Activated CD4-positive, alpha-beta T cell treated with anti-CD3 and anti-CD28 coated beads, Interleukin-2, amount 10 ng/mL, durations not matched to agents 7 days and 5 days (primary cell): ENCODE measurements around the gene DERL3. TPM values are rescaled to one million over a fixed set of nuclear protein-coding genes. Genes with fewer than 3 reads are reported as not detected.

Experiments used
- CTCF ChIA-PET: fragments of 350-600 bp; sonication (Branson Sonifier 250); formaldehyde crosslinking; loops from one replicate; lab custom pipeline; 2021; ENCODE audit warnings: antibody characterized with exemption; lab: Charles Lee
- POLR2A ChIA-PET: fragments of 350-600 bp; sonication (Branson Sonifier 250); formaldehyde crosslinking; loops from one replicate; lab custom pipeline; 2021; ENCODE audit warnings: antibody characterized with exemption; lab: Charles Lee
- DNase-seq: peaks from one replicate; pipeline ENCODE4 v3.0.0-alpha.2; 2020
- H3K27ac Mint-ChIP-seq: one replicate; pipeline ENCODE4 v1.8.0; 2021; ENCODE audit warnings: mild to moderate bottlenecking, moderate library complexity, mixed read lengths
- H3K27me3 Mint-ChIP-seq: one replicate; pipeline ENCODE4 v1.8.0; 2021; ENCODE audit warnings: mixed read lengths
- H3K36me3 Mint-ChIP-seq: one replicate; pipeline ENCODE4 v1.8.0; 2021; ENCODE audit warnings: low read depth, mixed read lengths
- H3K4me1 Mint-ChIP-seq: one replicate; pipeline ENCODE4 v1.8.0; 2021; ENCODE audit warnings: mixed read lengths
- H3K4me3 Mint-ChIP-seq: one replicate; pipeline ENCODE4 v1.8.0; 2021; ENCODE audit warnings: mild to moderate bottlenecking, moderate library complexity, mixed read lengths
- H3K9me3 Mint-ChIP-seq: one replicate; pipeline ENCODE4 v1.8.0; 2021; ENCODE audit warnings: mixed read lengths
- total RNA-seq, 2 experiments: library from RNA; stranded (reverse); gene quantifications; one replicate each; pipeline ENCODE4 v1.2.3, GENCODE V29; 2021

Gene DERL3
- total RNA-seq, 2 experiments from 2014 or later = 9.0 to 9.9 TPM

- ChIA-PET POLR2A (no interaction called here), CTCF (interaction anchor here (0.9 to 2.5 kb wide), 5 partner anchors 9 to 48 kb away, joined by 3 to 7 read pairs (median 4); partner anchors contain the start of genes MIF and SLC2A11)
- H3K9me3 Mint-ChIP-seq = no peaks in the 10 kb centered on the region
- peaks cover 6% of the 10 kb centered on the region for H3K27me3 Mint-ChIP-seq
- H3K27ac Mint-ChIP-seq = no peak overlapping the region
- H3K36me3 Mint-ChIP-seq = no peaks in the 10 kb centered on the region
- no peak for DNase-seq
- H3K4me1 Mint-ChIP-seq = peaks cover 6% of the 10 kb centered on the region
- no peak overlapping the region for H3K4me3 Mint-ChIP-seq
Measured at GRCh38 chr22:23845265-23846080, 6.7 kb upstream of the DERL3 start.

GRCh38 chr22:23844739-23845202 lies 6.0 kb upstream of the DERL3 start:
- DNase-seq = no peak
- Mint-ChIP-seq H3K4me3 (no peak overlapping the region), H3K36me3 (no peaks in the 10 kb centered on the region), H3K27ac (no peak overlapping the region), H3K4me1 (peaks cover 6% of the 10 kb centered on the region), H3K27me3 (no peaks in the 10 kb centered on the region), H3K9me3 (no peaks in the 10 kb centered on the region)
- POLR2A ChIA-PET = no interaction called here
- CTCF ChIA-PET = interaction anchor here (0.6 to 2.5 kb wide), 4 partner anchors 13 to 49 kb away, joined by 3 to 5 read pairs (median 3); partner anchors contain the start of genes MIF and SLC2A11

GRCh38 chr22:23842599-23842998 lies 3.8 kb upstream of the DERL3 start:
- POLR2A ChIA-PET = no interaction called here
- no peaks in the 10 kb centered on the region for H3K27me3 Mint-ChIP-seq
- H3K27ac Mint-ChIP-seq = no peak overlapping the region
- DNase-seq = no peak
- CTCF ChIA-PET = no interaction called here
- peaks cover 19% of the 10 kb centered on the region for H3K4me1 Mint-ChIP-seq
- H3K4me3 Mint-ChIP-seq = no peak overlapping the region
- H3K9me3 Mint-ChIP-seq = no peaks in the 10 kb centered on the region
- H3K36me3 Mint-ChIP-seq = no peaks in the 10 kb centered on the region

DNA sequence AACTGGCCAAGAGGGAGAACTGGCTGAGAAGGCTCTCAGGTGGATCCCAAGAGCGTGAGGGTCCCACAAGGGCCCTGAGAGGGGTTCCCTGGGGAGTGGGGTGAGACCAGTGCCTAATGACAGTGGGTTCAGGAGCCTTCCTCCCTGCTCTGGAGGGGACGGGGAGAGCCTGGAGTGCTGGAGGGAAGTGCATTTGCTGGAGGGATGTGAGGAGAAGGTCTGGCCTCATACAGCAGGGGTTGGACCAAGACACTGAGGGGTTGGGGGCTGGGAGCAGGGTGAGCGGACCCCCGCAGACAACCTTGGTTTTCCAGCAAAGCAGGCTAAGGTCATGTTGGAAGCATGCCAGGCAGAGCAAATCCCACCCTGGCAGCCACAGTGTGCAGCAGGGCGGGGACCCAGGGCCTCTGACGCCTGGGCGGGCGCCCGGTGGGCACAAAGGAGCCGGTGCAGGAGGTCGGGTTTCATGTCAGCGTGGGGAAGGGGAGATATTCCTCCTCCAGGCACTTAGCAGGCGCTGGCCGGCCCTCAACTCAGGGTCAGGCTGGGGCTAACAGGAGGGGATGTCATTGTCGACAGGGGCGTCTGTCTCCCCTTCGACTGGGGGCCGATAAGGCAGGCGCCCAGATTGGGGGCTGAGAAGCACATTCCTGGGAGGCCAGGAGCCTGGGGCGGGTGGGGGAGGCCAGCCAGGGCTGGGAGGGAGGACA lies 3.1 kb upstream of the DERL3 start:
- CTCF ChIA-PET = no interaction called here
- H3K27ac Mint-ChIP-seq = no peak overlapping the region
- peaks cover 22% of the 10 kb centered on the region for H3K4me1 Mint-ChIP-seq
- DNase-seq = no peak
- H3K9me3 Mint-ChIP-seq = no peaks in the 10 kb centered on the region
- POLR2A ChIA-PET = no interaction called here
- no peak overlapping the region for H3K4me3 Mint-ChIP-seq
- peaks cover 2% of the 10 kb centered on the region for H3K36me3 Mint-ChIP-seq
- no peaks in the 10 kb centered on the region for H3K27me3 Mint-ChIP-seq

GRCh38 chr22:23841292-23841691 lies 2.5 kb upstream of the DERL3 start:
- peaks cover 2% of the 10 kb centered on the region for H3K36me3 Mint-ChIP-seq
- POLR2A ChIA-PET = no interaction called here
- peaks cover 22% of the 10 kb centered on the region for H3K4me1 Mint-ChIP-seq
- CTCF ChIA-PET = no interaction called here
- no peaks in the 10 kb centered on the region for H3K9me3 Mint-ChIP-seq
- DNase-seq = no peak
- no peaks in the 10 kb centered on the region for H3K27me3 Mint-ChIP-seq
- no peak overlapping the region for H3K4me3 Mint-ChIP-seq
- H3K27ac Mint-ChIP-seq = no peak overlapping the region

DNA sequence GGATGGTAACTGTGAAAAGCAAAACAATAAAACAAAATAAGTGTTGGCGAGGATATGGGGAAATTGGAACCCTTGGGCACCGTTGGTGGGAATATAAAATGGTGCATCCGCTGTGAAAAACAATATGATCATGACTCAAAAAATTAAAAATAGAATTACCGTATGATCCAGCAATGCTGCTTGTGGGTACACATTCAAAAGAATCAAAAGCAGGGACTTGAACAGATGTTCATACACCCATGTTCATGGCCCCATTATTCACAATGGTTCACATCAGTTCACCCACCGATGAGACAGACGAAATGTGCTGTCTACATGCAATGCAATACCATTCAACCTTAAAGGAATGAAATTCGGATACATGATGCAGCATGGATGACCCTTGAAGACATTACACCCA lies 1.2 kb upstream of the DERL3 start:
- H3K4me3 Mint-ChIP-seq = no peak overlapping the region
- H3K36me3 Mint-ChIP-seq = peaks cover 2% of the 10 kb centered on the region
- DNase-seq = no peak
- H3K9me3 Mint-ChIP-seq = no peaks in the 10 kb centered on the region
- ChIA-PET CTCF (no interaction called here), POLR2A (no interaction called here)
- peaks cover 22% of the 10 kb centered on the region for H3K4me1 Mint-ChIP-seq
- H3K27me3 Mint-ChIP-seq = no peaks in the 10 kb centered on the region
- H3K27ac Mint-ChIP-seq = peak overlapping the region; percentile 22

DNA sequence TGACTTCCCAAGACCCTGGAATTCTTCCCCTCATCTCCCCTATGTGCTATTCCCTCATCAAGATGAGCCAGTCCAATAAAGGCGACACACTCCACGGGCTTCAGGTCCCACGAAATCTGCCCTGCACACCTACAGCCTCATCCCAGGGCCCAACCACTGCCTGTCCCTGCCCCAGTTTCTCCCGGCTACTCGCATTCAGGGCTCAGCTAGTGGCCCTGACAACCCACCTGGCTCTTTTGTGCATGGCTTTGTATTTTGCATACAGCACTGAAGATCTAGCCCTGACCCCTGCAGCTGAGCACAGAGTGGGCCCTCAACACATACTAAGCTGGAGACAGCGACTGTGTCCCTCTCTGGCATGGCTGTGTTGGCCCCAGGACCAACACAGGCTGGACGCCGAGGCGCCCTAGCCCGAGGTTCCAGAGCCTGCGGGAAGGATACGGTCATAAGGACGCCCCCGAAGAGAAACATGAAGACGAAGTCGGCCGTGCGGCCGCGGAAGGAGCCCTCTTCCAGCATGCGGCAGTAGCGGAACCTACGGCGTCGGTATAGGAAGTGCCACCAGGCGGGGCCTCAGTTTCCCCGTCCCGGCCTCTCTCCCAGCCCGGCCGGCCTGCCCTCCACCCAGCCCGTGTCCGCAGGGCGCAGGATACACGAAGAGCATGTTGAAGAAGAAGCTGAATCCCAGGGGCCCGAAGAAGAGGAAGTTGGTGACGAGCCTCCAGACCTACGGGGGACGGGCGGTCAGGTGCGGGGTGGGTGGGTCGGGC lies 710 bp downstream of the DERL3 start:
- CTCF ChIA-PET = interaction anchor here (0.9 to 2.4 kb wide), 2 partner anchors 11 to 19 kb away, joined by 3 to 8 read pairs; partner anchors contain the start of gene SLC2A11
- H3K4me3 Mint-ChIP-seq = peak overlapping the region; percentile 88
- POLR2A ChIA-PET = no interaction called here
- peak overlapping the region; percentile 88 for H3K27ac Mint-ChIP-seq
- H3K36me3 Mint-ChIP-seq = peaks cover 2% of the 10 kb centered on the region
- peaks cover 22% of the 10 kb centered on the region for H3K4me1 Mint-ChIP-seq
- no peaks in the 10 kb centered on the region for H3K9me3 Mint-ChIP-seq
- no peaks in the 10 kb centered on the region for H3K27me3 Mint-ChIP-seq
- DNase-seq = no peak

DNA sequence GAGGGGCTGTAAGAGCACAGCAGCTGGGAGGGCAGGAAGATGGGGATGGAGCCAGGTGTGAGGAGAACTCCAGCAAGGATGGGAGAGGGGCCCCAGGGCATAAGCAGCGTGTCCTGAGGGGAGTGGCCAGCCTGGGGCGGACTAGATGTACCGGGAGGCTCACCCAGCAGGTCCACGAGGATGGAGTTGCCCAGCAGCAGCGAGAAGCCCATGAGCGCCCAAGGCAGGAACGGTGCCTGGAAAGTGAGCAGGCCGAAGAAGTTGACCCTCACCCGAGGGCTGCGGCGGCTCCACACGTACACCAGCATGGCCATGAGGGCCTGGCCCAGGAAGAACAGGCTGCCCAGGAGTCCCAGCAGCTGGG lies 1.3 kb downstream of the DERL3 start:
- peak overlapping the region; percentile 88 for H3K4me3 Mint-ChIP-seq
- H3K36me3 Mint-ChIP-seq = peaks cover 2% of the 10 kb centered on the region
- POLR2A ChIA-PET = no interaction called here
- no peaks in the 10 kb centered on the region for H3K27me3 Mint-ChIP-seq
- H3K9me3 Mint-ChIP-seq = no peaks in the 10 kb centered on the region
- CTCF ChIA-PET = interaction anchor here (1.2 to 2.4 kb wide), 3 partner anchors 8 to 57 kb away, joined by 3 to 8 read pairs (median 5); partner anchors contain the start of gene MIF
- peak overlapping the region; percentile 81 for H3K27ac Mint-ChIP-seq
- DNase-seq = no peak
- H3K4me1 Mint-ChIP-seq = peaks cover 22% of the 10 kb centered on the region

DNA sequence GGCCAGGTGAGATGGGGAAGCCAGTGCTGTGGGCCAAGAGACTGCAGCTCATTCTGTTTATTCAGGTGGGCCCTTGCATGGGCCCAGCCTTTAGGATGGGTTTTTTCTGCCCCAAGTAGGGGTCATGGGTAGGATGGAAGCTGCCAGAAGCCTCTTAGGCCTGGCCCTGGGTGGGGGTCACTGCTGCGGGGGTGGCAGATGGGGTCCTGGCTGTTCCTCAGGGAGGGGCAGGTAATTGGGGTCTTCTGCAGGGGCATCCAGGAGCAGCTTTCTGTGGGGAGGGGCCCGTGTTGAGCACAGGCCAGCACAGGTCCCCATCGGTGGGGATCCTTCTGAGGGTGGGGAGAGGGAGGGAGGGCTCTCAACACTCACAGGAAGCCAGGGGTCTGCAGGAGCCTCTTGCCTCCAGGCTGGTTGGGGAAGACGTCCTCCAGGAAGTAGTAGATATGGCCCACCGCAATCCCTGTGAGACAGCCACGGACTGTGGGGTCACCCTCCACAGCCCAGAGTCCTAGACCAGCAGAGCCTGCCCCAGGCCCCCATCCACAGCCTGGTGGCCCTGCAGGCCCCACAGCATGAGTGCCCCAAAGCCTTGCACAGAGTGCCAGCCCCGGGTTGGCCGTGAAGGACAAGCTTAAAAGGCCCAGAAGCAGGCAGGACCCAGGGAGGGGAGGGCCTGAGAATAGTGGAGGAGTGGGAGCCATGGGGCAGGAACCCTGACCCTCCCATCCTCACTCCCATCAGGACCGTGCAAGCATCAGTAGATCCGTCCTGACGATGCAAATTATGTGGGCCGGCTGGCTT lies 1.9 kb downstream of the DERL3 start:
- H3K4me1 Mint-ChIP-seq = peaks cover 22% of the 10 kb centered on the region
- peak overlapping the region; percentile 47 for H3K4me3 Mint-ChIP-seq
- POLR2A ChIA-PET = interaction anchor here (0.6 kb wide), 1 partner anchor 215 kb away, joined by 3 read pairs; no protein-coding TSS in a partner anchor
- no peaks in the 10 kb centered on the region for H3K9me3 Mint-ChIP-seq
- H3K27ac Mint-ChIP-seq = peak overlapping the region; percentile 81
- no peaks in the 10 kb centered on the region for H3K27me3 Mint-ChIP-seq
- DNase-seq = no peak
- H3K36me3 Mint-ChIP-seq = peaks cover 3% of the 10 kb centered on the region
- CTCF ChIA-PET = interaction anchor here (1.0 to 2.4 kb wide), 4 partner anchors 9 to 57 kb away, joined by 3 to 8 read pairs (median 4); partner anchors contain the start of gene MIF

DNA sequence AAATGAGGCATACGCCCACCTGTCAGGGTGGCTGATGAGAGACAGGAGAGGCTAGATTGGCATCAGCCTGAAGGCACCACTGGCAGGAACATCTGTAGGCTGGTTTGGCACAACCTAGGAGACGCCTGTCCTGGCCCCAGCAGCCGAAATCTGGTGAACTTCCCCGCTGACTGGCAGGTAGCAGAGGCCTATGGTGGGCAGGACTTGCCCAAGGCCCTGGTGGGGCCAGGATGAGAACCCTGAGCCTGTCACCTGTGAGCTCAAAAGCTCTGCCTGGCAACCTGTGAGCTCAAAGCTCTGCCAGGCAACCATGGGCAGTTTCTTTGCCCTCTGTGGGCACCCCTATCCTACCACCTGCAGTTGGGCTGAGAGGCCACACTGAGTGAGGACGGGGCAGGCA lies 2.5 kb downstream of the DERL3 start:
- no peak overlapping the region for H3K4me3 Mint-ChIP-seq

DNA sequence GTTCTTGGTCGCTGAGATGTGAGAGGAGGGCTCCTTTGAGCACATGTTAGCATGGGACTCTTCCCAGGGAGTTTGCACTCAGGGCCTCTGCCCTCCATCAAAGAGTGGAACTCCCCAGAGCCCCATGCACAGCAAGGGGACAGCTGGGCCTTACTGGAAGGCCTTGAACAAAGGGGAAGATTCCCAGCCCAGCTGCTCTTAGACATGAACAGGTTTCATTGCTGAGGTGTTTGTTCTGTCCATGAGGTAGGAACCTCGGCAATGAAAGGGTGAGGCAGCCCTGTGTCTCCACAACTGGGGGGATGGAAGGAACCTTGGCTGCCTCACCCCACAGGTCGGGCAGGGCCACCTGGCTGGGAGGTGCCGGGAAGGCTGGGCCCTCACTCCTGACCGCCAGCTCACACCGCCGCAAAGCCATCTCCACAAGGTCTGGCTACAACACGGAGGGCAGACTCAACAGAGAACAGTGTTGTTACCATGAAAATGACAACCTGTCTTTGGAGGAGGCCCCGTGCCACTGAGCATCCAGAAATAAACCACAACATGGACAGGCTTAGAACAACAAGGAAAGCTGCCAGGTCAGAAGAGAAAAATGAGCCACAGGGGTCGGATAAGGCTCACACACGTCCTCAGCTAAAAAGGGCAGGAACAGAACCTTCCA lies 3.2 kb downstream of the DERL3 start:
- Mint-ChIP-seq H3K27me3 (no peaks in the 10 kb centered on the region), H3K27ac (no peak overlapping the region), H3K4me1 (peaks cover 24% of the 10 kb centered on the region), H3K4me3 (no peak overlapping the region), H3K36me3 (peaks cover 6% of the 10 kb centered on the region), H3K9me3 (no peaks in the 10 kb centered on the region)
- POLR2A ChIA-PET = no interaction called here
- no peak for DNase-seq
- CTCF ChIA-PET = interaction anchor here (0.8 to 2.0 kb wide), 5 partner anchors 11 to 16 kb away, joined by 3 to 10 read pairs (median 4); no protein-coding TSS in a partner anchor

More for the DNA sequence above, 2.5 kb downstream of the DERL3 start:
- DNase-seq = no peak
- H3K27me3 Mint-ChIP-seq = no peaks in the 10 kb centered on the region
- no peaks in the 10 kb centered on the region for H3K9me3 Mint-ChIP-seq
- H3K36me3 Mint-ChIP-seq = peaks cover 3% of the 10 kb centered on the region
- peaks cover 22% of the 10 kb centered on the region for H3K4me1 Mint-ChIP-seq
- POLR2A ChIA-PET = no interaction called here
- peak overlapping the region; percentile 10 for H3K27ac Mint-ChIP-seq
- CTCF ChIA-PET = interaction anchor here (1.0 to 2.4 kb wide), 5 partner anchors 10 to 58 kb away, joined by 3 to 10 read pairs (median 5); partner anchors contain the start of gene MIF
